ENCODE data around the gene OR2G6.
"Not testable (repeated sequence)": the region's sequence is repeated elsewhere in the genome, so short reads cannot be mapped to it uniquely, and the experiment has no call there.

The OR2G6 gene

GRCh38 chr1:248570811-248571210 is 62.9 kb downstream of the OR2G6 start:
- in situ Hi-C loops (cut with HindIII; ENCODE audit: low pct_ligation_motif_present, low pct_unique_long_range_greater_than_20kb, low sequenced_read_pairs); DNase-seq: not testable (repeated sequence)

- in situ Hi-C loops (cut with HindIII; ENCODE audit: low pct_ligation_motif_present, low pct_unique_long_range_greater_than_20kb, low sequenced_read_pairs); DNase-seq: not testable (repeated sequence)
Observed at GRCh38 chr1:248572049-248572448, 64.2 kb downstream of the OR2G6 start.

- DNase-seq; in situ Hi-C loops (cut with HindIII; ENCODE audit: low pct_ligation_motif_present, low pct_unique_long_range_greater_than_20kb, low sequenced_read_pairs): not testable (repeated sequence)
Observed at GRCh38 chr1:248573856-248574255, 66.0 kb downstream of the OR2G6 start.

DNA sequence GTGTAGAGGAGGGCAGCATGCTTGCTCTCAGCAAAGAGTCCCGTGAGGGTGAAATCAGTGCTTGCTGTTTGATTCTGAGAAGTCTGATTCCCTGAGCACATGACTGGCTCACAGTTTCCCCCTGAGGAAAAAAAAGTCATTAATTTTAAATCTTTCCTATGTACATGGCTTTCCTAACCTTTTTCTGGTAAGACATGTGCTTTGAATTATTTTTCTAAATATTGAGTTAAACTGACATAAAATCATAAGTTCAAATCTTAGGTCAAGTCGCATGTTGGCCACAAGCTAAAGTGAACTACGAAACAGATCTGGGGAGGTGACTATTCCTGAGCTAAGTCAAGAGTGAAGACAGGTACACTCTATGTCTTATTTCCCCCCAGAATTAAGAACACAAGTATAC is 66.8 kb downstream of the OR2G6 start, which contains the start of gene OR2T34:
TSS of gene OR2T34 (minus strand) at position 101 of the 400 bp plus-strand sequence. CDS start at position 101, 0 bp downstream.
- in situ Hi-C loops (cut with HindIII; ENCODE audit: low pct_ligation_motif_present, low pct_unique_long_range_greater_than_20kb, low sequenced_read_pairs); DNase-seq: not testable (repeated sequence)

DNA sequence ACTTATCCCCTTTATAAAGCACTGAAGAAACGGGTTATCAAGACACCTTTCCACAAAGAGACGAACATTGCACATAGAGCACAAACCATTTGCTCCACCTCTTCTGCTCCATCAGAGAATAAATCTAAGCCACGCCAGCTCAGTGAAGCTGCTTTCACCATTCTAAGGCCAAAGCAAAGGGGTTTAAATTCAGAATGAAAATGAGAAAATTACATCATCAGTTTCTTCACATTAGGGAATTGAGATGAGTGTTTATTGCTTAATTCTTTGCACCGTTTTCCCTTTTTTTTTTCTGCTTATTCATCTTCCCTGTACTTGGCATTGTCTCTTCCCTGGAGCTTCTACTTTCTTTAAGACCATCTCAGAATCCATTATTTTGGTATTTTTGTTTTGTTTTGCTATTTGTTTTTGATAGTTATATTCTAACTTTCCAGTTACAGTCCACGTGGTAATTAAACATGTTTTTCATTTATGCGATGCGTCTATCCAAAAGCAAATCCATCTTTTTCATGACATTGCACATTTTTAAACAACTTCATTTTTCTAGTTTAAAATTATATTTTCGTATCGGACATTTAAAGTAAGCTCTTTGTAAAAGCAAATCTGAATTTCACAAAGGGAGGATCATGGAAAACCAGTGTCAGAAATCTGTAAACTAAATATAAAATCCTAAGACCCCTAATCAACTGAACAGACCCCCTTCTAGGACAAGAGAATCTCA is 68.5 kb downstream of the OR2G6 start:
- DNase-seq, result no peak
- in situ Hi-C loops (cut with HindIII; ENCODE audit: low pct_ligation_motif_present, low pct_unique_long_range_greater_than_20kb, low sequenced_read_pairs), result no loop called here

Measured in ACHN (cell line).